Epithelial cell of proximal tubule (primary cell): ENCODE data around the gene PCDHGC3. TPM values are rescaled to one million over a fixed set of nuclear protein-coding genes. Genes with fewer than 3 reads are reported as not detected.

Source experiments
- DNase-seq: peaks from one replicate; pipeline ENCODE4 v3.0.0-alpha.2; 2011; ENCODE audit warnings: low read depth
- H3K4me3 ChIP-seq: 2 replicates; pipeline ENCODE4 v1.5.1; 2011; ENCODE audit warnings: low read depth, mild to moderate bottlenecking, low read length
- total RNA-seq: library from RNA; depleted of rRNA; stranded (reverse); fragments of >200 nt; gene quantifications from 2 replicates; pipeline ENCODE4 v1.2.3, GENCODE V29; 2015
- TF ChIP-seq, protein P1 (sequence below): conservative IDR thresholded peaks from 2 replicates; pipeline ENCODE4 v1.5.1; 2012; ENCODE audit warnings: low read depth, mild to moderate bottlenecking, low read length

Gene PCDHGC3
- total RNA-seq, 1 donor from 2014 or later = 23.2 TPM

DNA sequence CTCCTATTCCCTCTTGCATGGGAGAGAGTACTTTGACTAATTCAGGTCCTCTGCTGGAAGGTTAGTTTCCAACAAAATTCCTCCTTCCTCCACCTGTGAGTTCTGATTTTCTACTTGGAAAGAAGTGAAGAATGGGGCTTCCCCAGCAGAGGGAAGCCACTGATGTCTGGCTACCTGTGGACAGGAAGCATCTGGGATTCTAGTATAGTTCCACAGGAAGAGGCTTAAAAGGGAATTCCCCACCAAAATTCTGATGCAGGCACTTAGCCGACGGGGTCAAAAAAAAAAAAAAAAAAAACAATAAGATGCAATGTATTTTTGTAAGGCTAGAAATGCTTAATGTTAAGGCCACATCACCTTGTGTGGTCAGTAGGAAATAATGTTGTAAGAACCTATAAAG lies 46.5 kb downstream of the PCDHGC3 start:
- TF ChIP-seq, protein P1, sequence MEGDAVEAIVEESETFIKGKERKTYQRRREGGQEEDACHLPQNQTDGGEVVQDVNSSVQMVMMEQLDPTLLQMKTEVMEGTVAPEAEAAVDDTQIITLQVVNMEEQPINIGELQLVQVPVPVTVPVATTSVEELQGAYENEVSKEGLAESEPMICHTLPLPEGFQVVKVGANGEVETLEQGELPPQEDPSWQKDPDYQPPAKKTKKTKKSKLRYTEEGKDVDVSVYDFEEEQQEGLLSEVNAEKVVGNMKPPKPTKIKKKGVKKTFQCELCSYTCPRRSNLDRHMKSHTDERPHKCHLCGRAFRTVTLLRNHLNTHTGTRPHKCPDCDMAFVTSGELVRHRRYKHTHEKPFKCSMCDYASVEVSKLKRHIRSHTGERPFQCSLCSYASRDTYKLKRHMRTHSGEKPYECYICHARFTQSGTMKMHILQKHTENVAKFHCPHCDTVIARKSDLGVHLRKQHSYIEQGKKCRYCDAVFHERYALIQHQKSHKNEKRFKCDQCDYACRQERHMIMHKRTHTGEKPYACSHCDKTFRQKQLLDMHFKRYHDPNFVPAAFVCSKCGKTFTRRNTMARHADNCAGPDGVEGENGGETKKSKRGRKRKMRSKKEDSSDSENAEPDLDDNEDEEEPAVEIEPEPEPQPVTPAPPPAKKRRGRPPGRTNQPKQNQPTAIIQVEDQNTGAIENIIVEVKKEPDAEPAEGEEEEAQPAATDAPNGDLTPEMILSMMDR = no peak
- no peak overlapping the region for H3K4me3 ChIP-seq
- DNase-seq = no peak

DNA sequence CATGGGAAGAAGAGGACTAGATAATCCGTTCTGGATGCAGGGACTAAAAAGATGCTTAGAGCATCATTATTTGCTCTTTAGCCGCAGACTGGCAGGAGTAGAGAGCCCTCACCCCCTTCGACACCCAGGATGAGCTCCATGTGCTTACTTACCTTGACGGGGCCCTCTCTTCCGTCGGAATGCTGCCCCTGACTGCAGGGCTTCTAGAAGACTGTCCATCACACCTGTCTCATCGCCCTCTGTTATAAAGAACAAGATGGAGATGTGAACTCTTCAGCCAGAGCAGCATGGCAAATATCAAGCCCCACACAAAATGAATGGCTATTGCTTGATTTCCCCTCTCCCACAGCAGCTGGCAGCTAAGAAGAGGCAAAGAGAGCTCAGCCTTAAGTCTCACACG lies 48.2 kb downstream of the PCDHGC3 start:
- no peak for DNase-seq
- TF ChIP-seq, protein P1 = no peak
- no peak overlapping the region for H3K4me3 ChIP-seq

- TF ChIP-seq, protein P1 = peak; percentile 100
- H3K4me3 ChIP-seq = no peak overlapping the region
- DNase-seq = no peak
These were observed 49.1 kb downstream of the PCDHGC3 start for GRCh38 chr5:141524604-141525597.

DNA sequence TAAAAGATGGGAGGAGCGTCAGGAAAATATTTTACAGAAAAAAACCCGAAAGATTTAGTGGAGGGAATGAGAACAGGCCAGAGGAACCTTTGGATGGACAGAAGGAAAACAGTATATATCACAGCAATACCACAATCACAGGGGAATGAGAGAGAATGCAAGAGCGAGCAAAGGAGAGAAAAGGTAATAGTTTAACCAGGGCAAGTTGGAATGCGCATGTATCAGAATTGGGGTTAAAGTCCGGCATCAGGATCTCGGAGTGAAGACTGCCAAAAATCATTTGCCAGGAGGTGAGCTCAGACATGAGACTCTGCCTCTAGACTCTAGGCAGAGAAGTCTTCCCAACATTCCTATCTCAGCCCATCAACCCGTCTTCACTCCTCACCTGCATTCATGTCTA lies 49.9 kb downstream of the PCDHGC3 start:
- TF ChIP-seq, protein P1 = no peak
- no peak overlapping the region for H3K4me3 ChIP-seq
- no peak for DNase-seq

- no peak overlapping the region for H3K4me3 ChIP-seq
- DNase-seq = no peak
- TF ChIP-seq, protein P1 = no peak
These were observed 51.7 kb downstream of the PCDHGC3 start for GRCh38 chr5:141527426-141527825.

Other genes starting within 250 kb of the PCDHGC3 start
- 0.07 and 0.29 TPM in 2 replicates for gene PCDHB15, start 230.6 kb upstream of the PCDHGC3 start, total RNA-seq
- gene SLC25A2, start 171.9 kb upstream of the PCDHGC3 start, total RNA-seq = 0.29 TPM in 1 of 2 replicates, not detected in the other
- 40.6 and 41.0 TPM in 2 replicates for gene TAF7, start 155.2 kb upstream of the PCDHGC3 start, total RNA-seq
- gene PCDHGA1, start 145.5 kb upstream of the PCDHGC3 start, total RNA-seq = 0.29 and 0.75 TPM in 2 replicates
- gene PCDHGA2, start 137.2 kb upstream of the PCDHGC3 start, total RNA-seq = 0.23 and 0.72 TPM in 2 replicates
- gene PCDHGA3, start 132.1 kb upstream of the PCDHGC3 start, total RNA-seq = 0.36 and 0.52 TPM in 2 replicates
- 0.12 and 0.29 TPM in 2 replicates for gene PCDHGB1, start 125.9 kb upstream of the PCDHGC3 start, total RNA-seq
- 0.22 and 0.92 TPM in 2 replicates for gene PCDHGA4, start 120.9 kb upstream of the PCDHGC3 start, total RNA-seq
- 0.43 and 0.98 TPM in 2 replicates for gene PCDHGB2, start 116.0 kb upstream of the PCDHGC3 start, total RNA-seq
- 0.14 and 0.63 TPM in 2 replicates for gene PCDHGA5, start 111.8 kb upstream of the PCDHGC3 start, total RNA-seq
- gene PCDHGB3, start 105.7 kb upstream of the PCDHGC3 start, total RNA-seq = 0.14 and 1.1 TPM in 2 replicates
- gene PCDHGA6, start 102.1 kb upstream of the PCDHGC3 start, total RNA-seq = 0.35 and 0.36 TPM in 2 replicates
- gene PCDHGA7, start 93.2 kb upstream of the PCDHGC3 start, total RNA-seq = 0.23 and 0.29 TPM in 2 replicates
- gene PCDHGB4, start 88.3 kb upstream of the PCDHGC3 start, total RNA-seq = 1.7 and 4.7 TPM in 2 replicates
- gene PCDHGA8, start 83.3 kb upstream of the PCDHGC3 start, total RNA-seq = 0.14 and 1.0 TPM in 2 replicates
- 4.0 and 6.5 TPM in 2 replicates for gene PCDHGB5, start 78.0 kb upstream of the PCDHGC3 start, total RNA-seq
- gene PCDHGA9, start 73.2 kb upstream of the PCDHGC3 start, total RNA-seq = 1.1 and 1.9 TPM in 2 replicates
- 1.4 and 3.4 TPM in 2 replicates for gene PCDHGB6, start 67.9 kb upstream of the PCDHGC3 start, total RNA-seq
- 0.58 and 1.9 TPM in 2 replicates for gene PCDHGA10, start 63.0 kb upstream of the PCDHGC3 start, total RNA-seq
- 0.65 and 2.8 TPM in 2 replicates for gene PCDHGB7, start 58.3 kb upstream of the PCDHGC3 start, total RNA-seq
- gene PCDHGA11, start 54.9 kb upstream of the PCDHGC3 start, total RNA-seq = 2.6 and 2.7 TPM in 2 replicates
- gene PCDHGA12, start 45.5 kb upstream of the PCDHGC3 start, total RNA-seq = 1.8 and 1.9 TPM in 2 replicates
- 0.07 and 0.46 TPM in 2 replicates for gene PCDHGC4, start 9.1 kb downstream of the PCDHGC3 start, total RNA-seq
- gene PCDHGC5, start 13.1 kb downstream of the PCDHGC3 start, total RNA-seq = 0.06 TPM in 1 of 2 replicates, not detected in the other
- 94.0 and 101 TPM in 2 replicates for gene DIAPH1, start 143.0 kb downstream of the PCDHGC3 start, total RNA-seq
- 55.2 and 64.8 TPM in 2 replicates for gene HDAC3, start 160.9 kb downstream of the PCDHGC3 start, total RNA-seq
- gene RELL2, start 161.0 kb downstream of the PCDHGC3 start, total RNA-seq = 3.3 and 10.3 TPM in 2 replicates
- gene FCHSD1, start 175.5 kb downstream of the PCDHGC3 start, total RNA-seq = 15.7 and 43.1 TPM in 2 replicates
- 7.1 and 11.3 TPM in 2 replicates for gene ARAP3, start 206.3 kb downstream of the PCDHGC3 start, total RNA-seq